ENCODE data around the gene SCAMP1.

The SCAMP1 gene

DNA sequence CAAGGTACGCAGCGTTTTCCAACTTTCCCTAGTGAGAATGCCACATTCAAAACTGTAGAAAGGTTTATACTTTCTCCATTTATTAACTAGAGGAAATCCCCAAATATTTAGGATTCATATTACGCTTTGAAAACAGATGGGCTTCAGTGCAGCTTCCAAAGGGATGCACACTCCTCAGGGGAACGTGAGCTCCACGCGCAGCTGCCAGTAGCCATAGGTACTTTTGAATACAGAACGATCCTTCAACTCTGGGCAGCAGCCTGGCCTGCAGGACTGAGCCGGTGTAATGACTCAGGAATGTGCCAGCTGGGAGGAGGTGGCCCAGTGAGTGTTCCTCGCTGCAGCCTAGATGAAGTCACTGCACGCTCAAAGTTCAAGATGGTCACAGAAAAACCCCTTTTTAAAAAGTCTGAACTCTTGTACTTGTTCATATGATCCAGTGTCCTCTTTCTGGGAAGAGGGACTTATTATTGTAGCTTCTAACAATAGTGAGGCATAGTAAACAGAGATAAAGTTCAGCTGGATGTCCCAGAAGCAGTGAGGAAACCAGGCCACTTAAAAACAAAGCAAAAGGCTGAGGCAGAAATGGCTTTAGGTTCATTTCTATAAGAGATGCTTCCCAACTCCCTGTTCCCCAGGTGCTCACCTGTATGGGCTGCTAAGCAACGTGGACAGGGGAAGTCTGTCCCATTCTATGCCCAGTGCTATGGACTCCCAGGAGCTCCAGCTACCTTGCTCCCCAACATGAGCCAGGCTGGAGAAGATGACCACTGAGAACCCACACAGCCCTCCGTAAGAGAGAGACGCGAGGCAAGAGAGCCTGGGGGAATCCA is 158.2 kb downstream of the SCAMP1 start:
- peak; percentile 75 for DNase-seq

DNA sequence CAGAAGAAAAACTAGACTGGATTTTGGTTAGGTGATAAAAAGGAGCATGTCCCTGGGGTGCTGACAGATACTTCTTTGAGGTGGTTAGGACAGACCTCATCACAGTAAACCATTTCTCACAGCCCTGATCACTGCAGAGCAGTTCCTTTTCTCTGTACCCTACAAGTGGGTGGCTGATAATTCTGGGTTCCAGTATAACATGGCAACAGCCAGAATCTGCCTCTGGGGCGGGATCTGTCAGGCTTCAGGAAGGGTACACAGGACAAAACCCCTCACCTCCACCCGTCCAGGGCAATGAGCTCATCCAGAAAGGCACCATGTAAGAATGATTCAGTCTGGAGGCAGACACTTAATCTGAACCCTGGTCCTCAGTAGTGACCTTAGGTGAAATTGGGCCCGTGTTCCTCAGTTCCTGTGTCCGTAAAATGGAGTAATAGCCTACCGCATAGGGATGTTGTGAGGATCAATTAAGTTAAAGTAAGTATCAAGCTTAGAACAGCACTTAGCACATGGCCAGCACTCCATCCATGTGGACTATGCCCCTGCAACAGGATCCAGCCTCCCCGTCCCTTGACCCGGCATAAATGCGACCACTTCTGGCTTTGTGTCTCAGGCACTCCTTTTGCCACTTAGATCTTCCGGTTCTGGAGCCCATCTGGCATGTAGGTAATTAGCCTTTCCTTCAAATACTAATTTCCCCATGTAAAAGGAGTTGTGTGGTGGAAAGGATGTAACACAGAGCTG is 159.0 kb downstream of the SCAMP1 start:
- DNase-seq = no peak

DNA sequence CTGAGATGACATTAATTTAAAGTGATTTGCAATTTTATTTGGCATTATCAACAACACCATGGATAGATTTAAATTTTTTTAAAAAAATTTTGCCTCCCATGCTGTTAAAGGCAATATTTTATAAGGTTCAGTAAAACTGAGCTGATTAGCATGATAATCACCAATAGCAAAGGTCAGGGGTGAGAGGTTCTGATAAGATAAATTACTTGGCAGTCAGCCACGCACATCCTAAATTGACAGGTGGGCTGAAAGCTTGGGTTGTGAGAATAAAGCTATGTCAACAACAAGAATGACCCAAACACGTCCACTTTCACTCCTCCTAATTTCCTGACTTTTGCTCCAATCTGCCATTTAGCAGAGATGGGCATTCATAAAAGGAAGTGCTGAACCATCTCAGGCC is 161.0 kb downstream of the SCAMP1 start:
- no peak for DNase-seq

DNA sequence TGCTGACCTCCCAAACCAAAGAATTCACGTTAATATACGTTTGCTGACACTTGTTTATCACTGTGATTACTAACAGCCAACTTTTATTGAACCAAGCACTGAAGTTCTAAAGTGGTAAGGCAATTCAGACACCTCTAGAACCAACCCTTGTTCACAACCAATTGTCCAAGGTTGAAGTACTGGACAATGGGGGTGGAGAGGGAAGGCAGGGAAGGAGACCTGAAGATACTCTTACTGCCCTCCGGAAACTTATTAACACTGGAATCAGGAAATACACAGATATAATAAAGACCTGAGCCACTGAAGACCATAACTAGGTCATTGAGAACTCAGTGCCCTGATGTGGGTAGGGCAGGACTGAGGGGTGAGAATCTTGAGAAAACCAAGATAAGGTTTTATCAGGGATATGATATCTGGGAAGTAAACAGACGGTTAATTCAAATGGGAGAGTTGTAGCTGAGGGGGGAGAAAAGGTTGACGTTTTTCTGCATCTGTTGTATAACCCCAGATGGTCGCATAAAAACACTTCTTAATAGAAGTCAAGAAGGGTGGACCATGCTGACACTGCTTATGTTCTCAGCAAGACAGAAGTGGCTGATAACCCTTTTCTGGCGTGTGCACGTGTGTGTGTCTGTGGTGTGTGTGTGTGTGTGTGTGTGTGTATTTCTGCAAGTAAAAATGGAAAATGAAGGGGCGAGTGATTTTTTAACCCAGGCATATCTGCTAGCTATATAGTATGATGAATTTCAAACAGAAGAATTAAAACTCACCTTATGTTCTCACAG is 162.3 kb downstream of the SCAMP1 start:
- no peak for DNase-seq

DNA sequence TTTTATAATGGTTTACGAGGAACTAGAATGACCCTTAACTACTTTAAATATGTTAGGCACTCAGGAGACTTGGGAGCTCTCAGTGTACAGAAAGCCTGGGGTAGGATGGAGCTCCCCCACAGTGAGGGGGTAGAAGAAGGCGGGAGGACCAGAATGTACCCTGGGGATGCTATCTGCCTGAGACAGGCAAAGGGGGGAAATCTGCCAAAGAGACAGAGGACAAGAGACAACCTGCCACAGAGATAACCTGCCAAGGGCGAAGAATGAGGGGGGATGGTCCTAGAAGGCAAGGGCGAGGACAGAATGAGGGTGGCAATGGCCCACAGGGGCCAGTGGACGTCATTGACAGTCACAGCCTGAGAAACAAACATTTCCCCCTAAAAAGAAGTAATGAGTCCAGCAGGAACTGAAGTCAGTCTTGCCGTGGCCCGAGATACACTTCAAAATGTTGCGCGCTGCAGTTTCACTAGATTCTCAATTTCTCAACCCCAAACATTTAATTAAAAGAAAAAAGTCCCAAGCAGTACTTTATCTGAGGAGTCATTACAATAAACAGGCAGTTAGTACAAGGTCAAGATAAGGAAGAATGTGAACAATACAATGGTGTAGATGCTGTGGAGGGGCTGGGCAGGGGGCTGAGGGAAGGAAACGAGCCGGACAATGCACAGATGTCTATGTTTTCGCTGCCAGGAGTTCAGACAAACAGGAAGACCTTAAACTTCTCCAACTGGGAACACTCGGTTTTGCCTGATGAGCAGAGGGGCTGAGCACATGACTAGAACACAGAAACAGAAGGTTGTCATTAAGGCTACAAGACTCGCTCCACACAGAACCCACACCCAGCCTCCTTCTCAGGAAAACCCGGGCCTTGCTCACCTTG is 163.1 kb downstream of the SCAMP1 start:
- no peak for DNase-seq

DNA sequence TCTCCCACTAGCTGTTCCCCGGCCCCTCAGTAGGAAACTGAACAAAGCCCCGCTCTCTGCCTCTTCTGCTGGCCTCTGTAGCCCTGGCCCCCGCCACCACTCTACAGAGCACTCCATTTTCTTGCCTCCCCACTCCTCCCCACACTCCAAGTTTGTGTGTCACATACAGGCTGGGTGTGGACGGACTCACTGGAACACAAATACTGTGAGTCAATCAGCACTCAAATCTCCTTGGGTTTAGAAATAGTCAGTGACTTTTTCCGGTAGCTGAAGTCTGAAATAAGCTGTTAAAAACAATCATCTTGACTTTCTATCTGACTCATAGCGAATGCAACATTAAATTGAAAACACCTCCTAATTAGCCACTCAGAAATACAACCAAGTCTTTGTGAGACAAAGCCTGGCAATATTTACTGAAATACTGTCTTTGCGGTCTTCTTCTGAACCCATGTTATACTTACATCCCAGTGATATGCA is 165.7 kb downstream of the SCAMP1 start:
- DNase-seq = peak; percentile 65

DNA sequence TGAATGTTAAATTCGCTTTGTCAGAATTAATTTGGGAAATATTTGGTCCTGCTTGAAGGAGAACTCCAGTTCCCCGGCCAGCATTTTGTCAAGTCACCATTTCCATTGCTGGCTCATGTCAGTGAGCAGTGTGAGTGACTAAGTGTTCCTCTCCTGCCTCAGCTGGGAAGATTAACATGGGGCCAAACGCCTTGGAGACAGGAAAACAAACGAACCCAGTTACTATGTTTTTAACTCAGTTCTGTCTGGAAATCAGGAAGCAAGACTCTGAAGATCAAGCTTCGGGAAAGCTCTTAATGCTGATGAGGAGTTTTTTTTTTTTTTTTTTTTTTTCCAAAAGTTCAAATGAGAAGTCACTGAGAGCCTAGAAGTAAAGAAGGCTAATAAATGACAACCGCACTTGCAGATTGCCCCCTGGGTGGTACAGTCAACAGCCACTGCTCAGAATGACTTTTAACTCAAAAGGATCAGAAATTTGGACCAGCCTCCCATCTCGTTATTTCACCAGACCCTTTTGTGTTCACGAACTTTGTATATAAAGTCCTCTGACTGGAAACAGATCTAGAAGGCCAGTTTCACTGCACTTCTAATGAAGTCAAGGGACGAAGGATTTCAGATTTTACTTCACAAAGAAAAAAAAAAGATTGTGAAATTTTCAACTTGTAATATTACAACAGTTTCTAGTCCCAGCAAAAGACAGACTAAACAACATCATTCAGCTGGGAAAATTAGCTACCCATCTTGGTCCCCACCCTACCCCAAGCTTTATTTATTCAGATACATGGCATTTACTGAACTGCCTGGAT is 166.8 kb downstream of the SCAMP1 start:
- peak; percentile 87 for DNase-seq

DNA sequence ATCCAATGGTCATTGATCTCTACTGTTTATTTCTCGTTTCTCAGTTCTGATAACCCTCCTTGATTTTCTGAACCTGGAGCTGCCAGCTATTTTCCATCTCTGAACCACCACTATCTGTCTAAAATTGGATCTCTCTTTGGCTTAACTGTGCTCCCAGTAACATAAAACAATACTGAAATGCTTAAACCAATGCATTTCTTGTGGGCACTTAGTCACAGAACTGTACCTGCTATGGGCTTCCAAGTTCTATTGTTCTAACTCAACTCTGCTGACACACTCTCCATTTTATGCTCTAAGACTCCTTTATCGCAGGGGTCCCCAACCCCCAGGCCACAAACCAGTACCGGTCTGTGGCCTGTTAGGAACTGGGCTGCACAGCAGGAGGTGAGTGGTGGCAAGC is 167.5 kb downstream of the SCAMP1 start:
- no peak for DNase-seq
